Stimulated activated CD8-positive, alpha-beta memory T cell treated with anti-CD3 and anti-CD28 coated beads, Interleukin-15, amount 100 ng/mL, for 48 hours (primary cell): ENCODE measurements around the gene NINJ1.
A peak's percentile ranks its signal among the peaks of the same experiment; 100 is the strongest.

Experiments used
- DNase-seq, 2 donors: peaks; one replicate each; pipeline ENCODE4 v3.0.0-alpha.2; 2020; ENCODE audit warnings: low read depth in 2 of 2

Gene NINJ1, protein sequence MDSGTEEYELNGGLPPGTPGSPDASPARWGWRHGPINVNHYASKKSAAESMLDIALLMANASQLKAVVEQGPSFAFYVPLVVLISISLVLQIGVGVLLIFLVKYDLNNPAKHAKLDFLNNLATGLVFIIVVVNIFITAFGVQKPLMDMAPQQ

DNA sequence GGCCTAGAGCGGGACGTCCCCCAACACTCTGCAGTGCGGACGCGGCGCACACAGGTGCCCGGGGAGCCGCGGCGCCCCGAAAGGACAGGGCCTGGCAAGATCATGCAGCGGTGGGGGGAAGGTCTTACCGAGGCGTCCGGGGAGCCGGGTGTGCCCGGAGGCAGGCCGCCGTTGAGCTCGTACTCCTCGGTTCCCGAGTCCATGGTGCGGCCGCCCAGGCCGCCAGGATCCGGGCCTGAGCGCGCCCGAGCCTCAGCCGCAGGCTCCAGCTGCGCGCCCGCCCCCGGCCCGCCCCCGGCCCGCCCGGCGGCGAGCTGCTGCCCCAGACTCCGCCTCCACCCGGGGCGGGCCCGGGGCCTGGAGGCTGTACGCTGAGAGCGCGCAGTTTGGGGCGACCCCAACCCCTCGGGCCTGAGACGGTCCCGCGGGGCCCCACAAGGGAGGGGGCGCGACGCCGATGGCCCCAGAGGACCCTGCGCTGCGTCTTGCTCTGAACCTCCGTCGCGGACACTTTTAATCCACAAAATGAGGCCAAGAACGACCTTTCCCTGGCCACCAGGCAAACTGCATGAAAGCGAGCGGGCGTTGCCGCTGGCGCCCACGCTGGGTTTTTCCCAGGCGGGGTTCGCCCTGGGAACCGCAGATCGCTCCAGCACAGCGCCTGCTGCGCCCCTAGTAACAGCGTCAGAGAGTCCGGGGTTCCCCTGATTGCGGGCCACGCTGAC, at the start of gene NINJ1:
NINJ1 (minus strand) TSS at position 237 of the 725 bp plus-strand sequence; CDS start at position 203, 34 bp downstream.
- peak; percentile 86 to 92 for DNase-seq

DNA sequence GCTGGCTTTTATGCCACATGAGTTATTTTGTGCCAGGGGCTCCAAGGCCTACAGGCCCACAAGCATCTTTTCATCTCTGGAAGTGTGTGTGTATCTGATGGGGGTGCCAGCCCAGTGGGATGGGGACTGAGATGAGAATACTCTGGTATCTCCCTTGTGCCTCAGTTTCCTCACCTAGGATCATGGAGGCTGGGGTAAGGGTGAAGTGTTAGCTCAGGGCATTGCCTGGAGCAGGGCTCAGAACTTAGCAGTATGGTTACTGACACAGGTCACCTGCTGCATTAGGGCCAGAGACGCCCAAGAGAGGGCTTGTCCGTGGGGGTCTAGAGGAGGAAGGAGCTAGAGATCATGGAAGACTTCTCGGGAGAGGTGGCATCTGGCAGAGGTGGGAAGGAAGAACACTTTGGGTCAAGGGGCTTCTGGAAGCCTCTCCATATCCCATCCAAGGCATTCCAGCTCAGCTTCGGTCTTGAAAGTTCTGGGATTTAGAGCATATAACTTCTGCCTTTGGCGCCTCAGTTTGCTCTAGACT, 49.1 kb upstream of the NINJ1 start:
- no peak for DNase-seq

DNA sequence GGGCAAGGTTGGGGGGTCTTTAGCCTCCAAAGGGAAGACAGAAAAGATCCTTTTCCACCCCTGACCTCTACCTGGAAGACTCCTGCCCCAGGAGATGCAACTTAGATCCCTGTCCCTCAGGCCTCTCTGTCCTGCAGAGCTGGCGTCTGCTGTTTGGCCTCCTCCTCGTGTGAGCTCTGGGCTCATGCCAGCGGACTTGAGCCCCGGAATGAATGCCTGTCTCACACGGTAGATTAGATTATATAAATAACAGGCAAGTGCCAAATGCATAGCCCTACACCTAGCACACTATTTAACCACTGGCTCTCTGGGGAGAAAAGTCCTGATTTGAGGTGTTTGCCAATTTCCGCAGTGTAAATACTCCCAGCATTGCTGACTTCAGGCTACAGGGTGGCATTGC, 48.5 kb upstream of the NINJ1 start:
- DNase-seq = no peak

DNA sequence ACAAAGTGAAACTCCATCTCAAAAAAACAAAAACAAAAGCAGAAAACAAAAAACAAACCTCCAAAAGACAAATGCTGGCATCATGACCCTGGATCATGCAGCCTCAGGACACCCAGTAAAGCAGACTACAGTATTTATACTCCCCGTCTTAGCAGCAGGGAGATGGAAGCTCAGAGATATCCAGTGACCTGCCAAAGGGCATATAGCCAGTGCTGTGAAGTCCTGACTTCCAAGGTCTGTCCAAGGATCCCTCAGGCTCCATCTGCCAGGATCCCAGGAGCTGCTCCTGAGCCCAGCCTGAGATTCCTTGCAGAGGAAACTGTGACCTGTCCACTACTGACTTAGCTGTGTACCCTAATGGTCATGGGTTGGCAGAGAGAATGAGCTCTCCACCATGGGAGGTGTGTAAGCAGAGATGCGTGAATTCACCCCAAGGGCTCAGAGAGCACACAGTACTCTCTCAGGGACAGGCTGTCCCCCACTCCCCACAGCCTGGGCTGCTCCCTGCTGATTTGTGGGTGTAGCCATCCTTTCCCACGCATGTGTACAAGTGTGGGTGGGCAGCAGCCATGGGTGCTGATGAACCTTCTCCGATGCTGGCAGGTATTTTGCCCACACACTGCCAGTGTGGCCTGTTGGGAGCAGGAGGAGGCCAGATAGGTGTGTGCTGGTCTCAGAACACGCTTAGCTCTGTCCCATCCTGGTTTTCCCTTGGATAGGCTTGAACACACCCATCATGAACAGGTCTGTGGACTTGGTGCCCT, 47.8 kb upstream of the NINJ1 start:
- no peak for DNase-seq

GRCh38 chr9:93180938-93181337, 46.9 kb upstream of the NINJ1 start:
- DNase-seq = no peak

DNA sequence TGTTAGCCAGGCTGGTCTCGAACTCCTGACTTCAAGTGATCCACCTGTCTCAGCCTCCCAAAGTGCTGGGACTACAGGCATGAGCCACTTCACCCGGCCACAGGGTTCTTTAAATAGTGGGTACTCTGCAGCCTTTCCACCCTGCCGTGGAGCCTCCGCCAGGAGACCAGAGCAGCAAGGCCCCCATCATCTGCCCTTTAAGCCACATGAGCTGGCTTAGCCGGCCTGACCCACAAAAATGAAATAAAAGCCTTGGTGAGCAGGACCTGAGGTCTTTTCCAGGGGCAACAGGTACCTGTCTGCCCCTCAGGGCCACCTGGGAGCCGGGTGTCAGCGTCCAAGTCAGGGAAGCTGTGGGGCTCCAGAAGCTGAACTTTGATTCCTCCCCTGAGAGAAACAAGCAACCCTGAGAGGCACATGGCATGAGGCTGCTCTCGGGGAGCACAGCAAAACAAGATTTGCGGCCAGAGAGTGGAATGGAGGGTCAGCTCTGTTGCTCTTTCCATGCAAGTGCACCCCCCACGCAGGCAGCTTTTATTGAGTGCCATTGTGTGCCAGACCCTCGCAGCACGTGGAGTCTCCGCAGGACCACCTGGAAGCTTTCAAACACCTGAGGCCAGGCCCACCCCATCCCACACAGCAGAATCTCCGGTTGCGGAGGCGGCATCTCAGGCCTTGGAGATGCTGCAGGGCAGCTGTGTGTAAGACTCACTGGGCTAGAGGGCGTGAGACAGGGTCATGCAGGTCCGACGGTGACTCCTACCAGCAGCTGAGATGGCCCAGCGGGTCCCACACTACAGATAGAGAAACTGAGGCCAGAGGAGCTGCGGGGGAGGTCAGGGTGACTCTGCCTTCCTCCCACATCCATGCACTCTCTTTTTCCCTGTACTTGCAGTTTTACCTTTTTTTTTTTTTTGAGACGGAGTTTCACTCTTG, 45.1 kb upstream of the NINJ1 start:
- DNase-seq = no peak

DNA sequence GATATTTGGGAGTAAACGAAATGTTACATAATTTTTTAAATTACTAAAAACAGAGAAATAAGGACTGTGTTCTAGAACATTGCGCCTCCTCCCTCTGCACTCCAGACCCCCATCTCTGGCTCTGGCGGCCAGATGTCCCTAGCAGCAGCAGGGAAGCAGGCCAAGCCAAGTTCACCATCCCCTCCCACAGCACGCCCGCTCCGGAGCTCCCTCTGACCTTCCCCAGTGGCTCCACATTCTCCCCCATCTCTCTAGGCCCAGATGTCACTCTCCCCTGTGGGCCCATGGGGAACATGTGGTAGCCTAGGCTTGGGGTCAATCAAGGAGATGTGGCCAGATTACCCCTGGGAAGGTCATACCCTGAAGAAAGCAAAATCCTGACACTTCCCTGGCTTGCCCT, 43.6 kb upstream of the NINJ1 start:
- DNase-seq = no peak

- no peak for DNase-seq
Observed at GRCh38 chr9:93174976-93175375, 40.9 kb upstream of the NINJ1 start.

- no peak for DNase-seq
Observed at GRCh38 chr9:93173365-93174051, 39.5 kb upstream of the NINJ1 start.

- no peak for DNase-seq
Observed at GRCh38 chr9:93172666-93173364, 38.8 kb upstream of the NINJ1 start.

DNA sequence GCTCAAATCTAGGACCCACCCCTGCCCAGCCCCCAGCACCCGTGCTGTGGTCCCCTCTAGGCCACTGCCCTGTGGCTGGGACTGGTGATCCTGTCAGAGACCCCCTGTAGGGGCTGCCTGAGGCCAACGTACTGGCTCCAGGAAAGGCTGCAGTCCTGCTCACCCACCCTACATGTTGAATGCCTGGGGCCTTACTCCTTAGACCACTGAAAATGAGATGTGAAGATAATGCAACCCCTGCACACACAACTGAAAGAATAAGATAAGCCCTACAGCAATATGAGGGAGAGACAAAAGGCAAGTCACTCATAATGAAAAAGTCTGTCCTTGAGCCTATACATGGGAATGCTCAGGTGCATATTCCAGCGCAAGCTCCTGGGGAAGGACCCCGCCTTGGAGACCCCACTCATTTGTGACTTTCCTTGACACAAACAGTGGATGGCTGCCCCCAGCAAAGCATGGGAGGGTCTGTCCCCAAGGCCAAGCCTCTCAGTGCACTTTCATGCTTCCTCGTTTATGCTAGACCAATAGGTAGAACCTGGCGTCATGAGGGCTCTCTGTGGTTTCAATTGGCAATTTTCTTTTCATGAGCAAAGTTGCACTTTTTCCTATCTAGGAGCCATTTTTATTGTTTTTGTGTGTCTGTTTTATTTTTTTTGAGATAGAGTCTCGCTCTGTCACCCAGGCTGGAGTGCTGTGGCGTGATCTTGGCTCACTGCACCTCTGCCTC, 37.4 kb upstream of the NINJ1 start:
- no peak for DNase-seq

DNA sequence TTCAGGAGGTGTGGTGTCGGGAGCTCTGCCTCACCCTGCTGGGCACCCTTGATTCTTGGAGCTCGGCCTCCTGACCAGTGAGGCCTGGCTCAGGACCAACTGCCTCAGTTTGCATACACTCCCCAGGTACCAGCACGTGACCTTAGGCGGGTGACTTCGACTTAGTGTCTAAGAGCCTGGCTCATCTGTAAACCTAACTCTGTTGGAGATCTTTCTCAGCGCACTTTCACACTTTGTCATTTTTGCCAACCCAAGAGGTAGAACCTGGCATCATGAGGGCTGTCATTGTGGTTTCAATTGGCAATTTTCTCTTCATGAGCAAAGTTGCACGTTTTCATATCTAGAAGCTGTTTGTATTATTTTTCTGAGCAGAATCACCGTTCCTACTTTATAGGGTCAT, 36.5 kb upstream of the NINJ1 start:
- no peak for DNase-seq

DNA sequence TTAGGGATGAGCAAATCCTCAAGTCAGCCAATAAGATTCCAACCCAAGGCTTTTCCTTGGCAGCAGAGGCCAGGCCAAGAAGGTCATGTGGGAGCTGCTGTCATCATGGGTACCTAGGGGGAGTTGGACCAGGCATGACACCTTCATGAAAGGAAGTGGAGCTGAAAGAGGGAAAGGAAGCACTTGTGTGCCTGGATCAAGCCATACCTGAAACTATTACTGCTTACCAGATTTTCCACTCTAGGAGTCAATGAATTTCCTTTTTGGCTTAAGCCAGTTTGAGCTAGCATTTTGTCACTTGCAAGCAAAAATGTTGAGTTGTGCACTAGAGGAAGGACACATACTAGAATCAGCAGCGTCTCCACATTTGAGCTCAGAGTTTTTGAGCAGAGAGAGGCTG, 35.4 kb upstream of the NINJ1 start:
- DNase-seq = no peak

DNA sequence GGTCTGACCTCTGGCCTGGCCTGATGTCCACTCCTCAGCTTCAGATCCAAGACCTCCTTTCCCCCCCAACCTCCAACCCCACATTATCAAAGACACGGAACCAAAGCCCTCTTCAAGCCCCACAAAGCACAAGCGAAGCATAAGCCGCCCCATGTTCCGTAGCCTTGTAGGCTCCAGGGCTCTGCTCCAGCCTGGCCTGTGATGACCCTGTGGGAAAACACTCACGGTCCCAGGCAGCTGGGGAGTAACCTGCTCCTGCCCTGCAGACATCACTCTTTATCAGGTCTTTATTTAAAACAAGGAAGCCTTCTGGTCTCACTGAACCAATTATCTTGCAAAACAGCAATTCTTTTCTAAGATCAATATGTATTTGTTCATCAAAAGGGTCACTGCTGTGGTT, 34.5 kb upstream of the NINJ1 start:
- DNase-seq = no peak

- no peak for DNase-seq
Observed at GRCh38 chr9:93167838-93168237, 33.8 kb upstream of the NINJ1 start.

DNA sequence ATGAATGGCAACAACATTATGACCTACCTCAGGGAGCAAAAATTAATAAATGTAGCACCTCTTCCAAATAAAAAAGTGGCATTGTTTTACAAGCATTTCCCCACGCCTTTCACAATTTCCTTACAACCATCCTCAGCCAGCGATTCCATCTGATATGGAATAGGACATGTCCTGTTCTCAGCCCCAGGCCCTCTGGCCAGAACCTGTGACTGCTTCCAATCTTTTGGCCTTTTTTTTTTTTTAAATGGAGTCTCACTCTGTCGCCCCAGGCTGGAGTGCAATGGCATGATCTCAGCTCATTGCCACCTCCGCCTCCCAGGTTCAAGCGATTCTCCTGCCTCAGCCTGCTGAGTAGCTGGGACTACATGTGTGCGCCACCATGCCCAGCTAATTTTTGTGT, 33.1 kb upstream of the NINJ1 start:
- no peak for DNase-seq

GRCh38 chr9:93166699-93167098, 32.6 kb upstream of the NINJ1 start:
- DNase-seq = no peak

DNA sequence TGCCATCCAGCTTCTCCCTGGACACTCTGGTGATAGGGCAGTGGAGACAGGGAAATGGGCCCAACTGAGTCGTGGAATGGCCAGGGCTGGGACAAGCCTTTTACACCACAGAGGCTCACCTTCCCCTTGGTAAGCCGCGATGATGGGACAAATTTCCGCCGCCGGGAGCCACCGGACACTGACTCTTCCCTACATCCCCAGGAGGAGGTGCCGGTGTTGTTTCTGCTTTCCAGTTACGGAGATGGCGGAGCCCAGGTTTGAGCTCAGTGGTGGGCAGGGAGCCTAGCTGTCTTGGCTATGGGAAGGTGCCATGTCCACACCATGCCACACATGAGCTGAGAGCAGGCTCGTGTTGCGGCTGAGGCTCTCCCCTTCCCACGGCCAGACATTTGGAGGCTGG, 30.0 kb upstream of the NINJ1 start:
- no peak for DNase-seq

DNA sequence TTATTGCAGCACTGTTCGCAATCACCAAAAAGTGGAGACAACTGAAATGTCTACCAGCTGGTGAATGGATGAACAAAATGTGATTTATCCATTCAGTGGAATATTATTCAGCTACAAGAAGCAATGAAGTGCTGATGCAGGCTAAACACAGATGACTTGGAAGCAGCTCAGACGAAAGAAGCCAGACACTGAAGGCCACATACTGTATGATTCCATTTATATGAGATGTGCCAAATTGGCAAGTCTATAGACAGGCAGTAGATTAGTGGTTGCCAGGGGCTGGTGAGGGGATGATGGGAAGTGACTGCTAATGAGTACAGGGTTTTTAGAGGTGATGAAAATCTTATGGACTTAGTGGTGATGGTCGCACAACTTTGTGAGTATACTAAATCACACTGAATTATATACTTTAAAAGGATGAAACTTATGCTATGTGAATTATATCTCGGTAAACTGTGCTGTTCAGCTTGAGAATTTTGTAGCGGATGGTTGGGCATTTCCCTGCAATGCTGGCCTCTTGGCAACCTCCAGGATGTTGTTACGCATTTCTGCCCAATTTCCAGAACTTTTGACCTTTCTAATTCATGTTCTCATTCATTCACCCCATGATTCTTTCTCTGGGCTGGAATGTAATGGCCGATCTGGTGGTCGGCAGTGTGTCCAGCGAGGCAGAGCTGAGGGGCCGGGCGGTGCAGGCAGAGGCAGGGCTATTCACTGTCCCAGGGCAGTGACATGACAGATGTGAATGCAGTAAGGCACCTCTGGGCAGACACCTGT, 27.9 kb upstream of the NINJ1 start:
- no peak for DNase-seq
